ENCODE measurements around the gene CYB561.

Gene CYB561

GRCh38 chr17:63405741-63406261, 40.3 kb downstream of the CYB561 start:
- DNase-seq, result no peak

- no peak for DNase-seq
Observed at GRCh38 chr17:63405020-63405419, 41.1 kb downstream of the CYB561 start.

- no peak for DNase-seq
Observed at GRCh38 chr17:63402431-63403212, 43.5 kb downstream of the CYB561 start.

GRCh38 chr17:63399856-63400255, 46.2 kb downstream of the CYB561 start:
- DNase-seq, result no peak

GRCh38 chr17:63399316-63399715, 46.8 kb downstream of the CYB561 start:
- no peak for DNase-seq

GRCh38 chr17:63398680-63399079, 47.4 kb downstream of the CYB561 start:
- no peak for DNase-seq

GRCh38 chr17:63395075-63395805, 50.9 kb downstream of the CYB561 start:
- DNase-seq, result no peak

- DNase-seq, result no peak
Observed at GRCh38 chr17:63390090-63390489, 56.0 kb downstream of the CYB561 start.

GRCh38 chr17:63387656-63388340, 58.3 kb downstream of the CYB561 start:
- DNase-seq, result no peak

GRCh38 chr17:63382826-63383225, 63.3 kb downstream of the CYB561 start:
- no peak for DNase-seq

All from CD4-positive, alpha-beta T cell treated with Interleukin-15 for 1 hour (primary cell).